ENCODE results near the gene CPNE5. TPM values are rescaled to one million over a fixed set of nuclear protein-coding genes. Genes with fewer than 3 reads are reported as not detected.

The CPNE5 gene
- total and polyA plus RNA-seq, 9 of the 15 experiments (the other 6 are each of a cell fraction or from before 2014, with no cell fraction given) = 0.14 to 1.0 (median 0.46) TPM; not detected in 2

- Histone ChIP-seq H3K4me3 (no peak overlapping the region), H2AFZ (ENCODE audit: low read depth, low read length) (no peak overlapping the region), H3K27me3 (ENCODE audit: control insufficient read depth in 2 of 2, insufficient read depth in 2 of 2, low read length in 2 of 2) (no peaks in the 10 kb centered on the region; a peak in 1 of 5 replicates), H3K4me1 (replicated peaks in 1 of 2; ENCODE audit: control insufficient read depth in 2 of 2, insufficient read depth in 2 of 2, low read length in 2 of 2) (peaks cover 7 to 17% of the 10 kb centered on the region in 2 experiments), H3K36me3 (ENCODE audit: control insufficient read depth, insufficient read depth, low read length) (no peaks in the 10 kb centered on the region), H4K20me1 (replicated peaks; ENCODE audit: control insufficient read depth, insufficient read depth, low read length) (no peaks in the 10 kb centered on the region), H3K27ac (ENCODE audit: extremely low read depth, low read depth, low read length) (no peak overlapping the region), H3K4me2 (ENCODE audit: insufficient read depth, low read length) (no peak overlapping the region), H3K9ac (ENCODE audit: insufficient read depth in 1 of 2, low read depth in 2 of 2, low read length in 2 of 2) (no peak overlapping the region), H3K79me2 (ENCODE audit: control insufficient read depth, insufficient read depth, low read length) (no peaks in the 10 kb centered on the region), H3K9me3 (replicated peaks; ENCODE audit: control insufficient read depth, insufficient read depth, low read depth, low read length) (no peaks in the 10 kb centered on the region), H3K9me1 (ENCODE audit: control insufficient read depth, insufficient read depth, low read length) (no peaks in the 10 kb centered on the region)
- intact Hi-C loops (cut with micrococcal nuclease) (no loop called here), in situ Hi-C loops (cut with MboI) (no loop called here)
- FAIRE-seq (no peak), DNase-seq (ENCODE audit: extremely low read depth in 1 of 4, low spot score in 3 of 4) (no peak), ATAC-seq (no peak)
- no TSS peak for BruUV-seq (replicated peaks)
- ChIA-PET CTCF (ENCODE audit: low intra/inter-chr PET ratio) (interaction anchor here (0.6 kb wide), 1 partner anchor 63 kb away, joined by 3 read pairs; no protein-coding TSS in a partner anchor), POLR2A (interaction anchor here (0.6 to 1.9 kb wide), 4 partner anchors 32 to 358 kb away, joined by 3 to 5 read pairs (median 4); no protein-coding TSS in a partner anchor)
- WGBS (ENCODE audit: insufficient coverage, low coverage, missing lambda C conversion rate) = 22% methylated on average over 7 of the region's 7 CpGs
- TF ChIP-seq MEIS2 (IDR thresholded peaks at IDR 0.05; ENCODE audit: partially characterized antibody) (peak; percentile 42), CEBPZ (IDR thresholded peaks at IDR 0.05; ENCODE audit: borderline replicate concordance, low read depth, low read length) (no peak), C11orf30 (IDR thresholded peaks at IDR 0.05; ENCODE audit: low read depth) (no peak), PBX2 (CRISPR knock-in tag; IDR thresholded peaks at IDR 0.05; ENCODE audit: low read depth) (no peak), PBX2 (tag; conservative IDR thresholded peaks at IDR 0.05; ENCODE audit: low read depth) (0 out of 2 replicates have a peak, but pooled peaks have one; percentile 13), RBM25 (IDR thresholded peaks at IDR 0.05; ENCODE audit: low read depth, low read length, severe bottlenecking) (peak; percentile 81), PATZ1 (CRISPR knock-in tag; IDR thresholded peaks at IDR 0.05; ENCODE audit: borderline replicate concordance) (no peak), BCOR (IDR thresholded peaks at IDR 0.05) (peak; percentile 69), ZNF699 (CRISPR knock-in tag; IDR thresholded peaks at IDR 0.05; ENCODE audit: insufficient replicate concordance) (no peak), NFIC (IDR thresholded peaks at IDR 0.05) (no peak), CHD4 (IDR thresholded peaks at IDR 0.05; ENCODE audit: insufficient read depth, insufficient replicate concordance, low read depth, low read length, poor library complexity, severe bottlenecking) (peak; percentile 44), LEF1 (IDR thresholded peaks at IDR 0.05) (no peak), ADNP (tag; IDR thresholded peaks at IDR 0.05) (0 out of 2 replicates have a peak, but pooled peaks have one; percentile 55)
Observed at GRCh38 chr6:36815962-36816735, 23.1 kb downstream of the CPNE5 start.
